Hematopoietic multipotent progenitor cell treated with erythropoietin and hydrocortisone succinate and interleukin-3 and kit ligand, for 4 days (in vitro differentiated cells): Measurements from ENCODE around the gene PTPRQ.

Experiments
- DNase-seq: peaks from one replicate; pipeline ENCODE4 v3.0.0-alpha.2; 2015

The PTPRQ gene

DNA sequence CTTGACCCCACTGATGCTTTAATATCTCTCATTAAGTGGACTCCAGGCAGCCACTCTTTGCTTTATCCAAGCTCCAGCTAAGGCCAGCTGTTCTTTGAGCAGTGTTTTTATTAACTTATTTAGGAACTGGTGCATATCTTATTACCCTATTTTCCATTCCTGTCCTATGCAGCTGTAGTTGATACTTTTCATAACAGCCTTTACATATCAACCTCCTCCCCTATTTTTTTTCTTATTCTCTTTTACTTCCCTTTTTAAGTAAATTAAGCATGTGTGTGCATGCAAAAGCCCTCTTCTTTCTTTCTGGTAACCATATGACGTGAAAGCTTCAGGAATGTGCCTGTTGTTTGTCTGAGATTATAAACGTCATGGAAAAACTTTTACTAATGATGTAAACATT lies 121.2 kb downstream of the PTPRQ start:
- peak; percentile 1 for DNase-seq

DNA sequence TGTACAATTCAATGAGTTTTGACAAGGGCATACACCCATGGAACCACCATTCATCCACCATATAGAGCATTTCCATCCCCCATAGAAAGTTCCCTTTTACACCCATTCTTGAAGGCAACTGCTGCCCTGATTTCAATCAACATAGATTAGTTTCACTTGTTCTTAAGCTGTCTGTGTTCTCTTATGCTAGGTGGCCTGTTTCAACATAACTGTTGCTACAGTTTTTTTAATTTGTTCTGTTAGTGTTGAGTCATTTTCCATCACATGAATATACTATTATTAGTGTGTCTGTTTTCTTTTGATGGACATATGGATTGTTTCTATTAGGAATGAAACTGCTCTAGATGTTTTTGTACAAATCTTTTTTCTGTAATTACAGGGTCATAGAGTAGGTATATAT lies 123.4 kb downstream of the PTPRQ start:
- DNase-seq: no peak

DNA sequence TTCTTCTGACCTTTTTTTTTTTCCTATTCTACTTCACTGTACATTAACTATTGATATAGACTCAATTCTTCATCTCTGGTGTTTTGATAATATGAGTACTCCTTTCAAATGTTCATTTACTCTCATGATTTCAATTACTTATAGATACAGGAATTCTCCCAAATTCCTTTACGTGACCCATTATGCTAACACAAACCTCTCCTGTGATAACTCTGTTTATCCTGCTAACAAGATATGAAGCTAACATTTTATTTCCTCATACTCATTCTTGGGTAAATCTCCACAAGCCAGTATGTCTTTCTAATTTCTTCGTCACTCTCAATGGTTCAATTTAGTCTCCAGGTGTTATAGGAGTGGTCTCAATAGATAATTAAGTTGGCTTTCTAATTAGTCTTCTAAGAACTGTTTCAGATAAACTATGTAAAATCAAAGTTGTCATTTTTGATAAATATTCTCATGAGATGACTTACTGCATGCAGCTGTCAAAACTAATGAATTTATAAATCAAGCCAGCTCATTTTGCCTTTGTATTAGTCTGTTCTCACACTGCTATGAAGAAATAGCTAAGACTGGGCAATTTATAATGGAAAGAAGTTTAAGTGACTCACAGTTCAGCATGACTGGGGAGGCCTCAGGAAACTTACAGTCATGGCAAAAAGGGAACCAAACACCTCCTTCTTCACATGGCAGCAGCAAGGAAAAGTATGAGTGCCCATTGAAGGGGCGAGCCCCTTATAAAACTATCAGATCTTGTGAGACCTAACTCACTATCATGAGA lies 132.8 kb downstream of the PTPRQ start:
- DNase-seq: no peak

DNA sequence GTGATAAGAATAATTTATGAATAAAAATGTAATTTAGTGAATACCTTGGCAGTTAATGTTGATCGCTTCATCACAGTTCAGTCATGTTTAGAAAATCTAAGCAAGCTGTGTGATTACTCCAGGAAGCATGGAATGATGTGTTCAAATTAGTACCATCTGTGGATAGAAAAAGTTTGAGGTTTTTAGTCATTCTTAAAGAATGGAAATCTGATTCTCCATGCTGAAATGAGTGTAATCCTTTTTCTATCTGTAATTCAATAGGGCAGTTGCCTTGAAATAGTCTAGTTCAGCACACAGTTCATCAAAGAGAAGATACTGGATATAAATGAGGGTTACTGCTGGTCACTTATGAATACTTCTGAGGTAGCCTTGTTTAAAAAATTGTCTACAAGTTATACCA lies 136.2 kb downstream of the PTPRQ start:
- no peak for DNase-seq

DNA sequence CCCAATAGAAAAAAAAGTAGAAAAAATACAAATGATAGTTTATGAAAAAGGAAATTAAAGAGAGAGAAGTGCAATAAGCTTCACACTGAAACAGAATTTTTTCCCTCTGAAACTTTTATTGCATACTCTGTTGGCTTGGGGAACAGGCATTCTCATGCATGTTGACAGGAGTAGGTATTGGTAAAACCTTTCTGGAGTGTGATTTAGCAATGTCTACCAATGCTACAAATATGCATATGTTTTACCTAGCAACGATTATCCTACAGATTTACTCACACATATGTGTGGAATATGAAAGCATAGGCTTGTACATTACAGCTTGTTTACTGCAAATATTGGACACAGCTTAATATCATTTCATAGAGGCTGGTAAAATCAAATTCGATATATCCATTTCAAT lies 137.7 kb downstream of the PTPRQ start:
- no peak for DNase-seq

DNA sequence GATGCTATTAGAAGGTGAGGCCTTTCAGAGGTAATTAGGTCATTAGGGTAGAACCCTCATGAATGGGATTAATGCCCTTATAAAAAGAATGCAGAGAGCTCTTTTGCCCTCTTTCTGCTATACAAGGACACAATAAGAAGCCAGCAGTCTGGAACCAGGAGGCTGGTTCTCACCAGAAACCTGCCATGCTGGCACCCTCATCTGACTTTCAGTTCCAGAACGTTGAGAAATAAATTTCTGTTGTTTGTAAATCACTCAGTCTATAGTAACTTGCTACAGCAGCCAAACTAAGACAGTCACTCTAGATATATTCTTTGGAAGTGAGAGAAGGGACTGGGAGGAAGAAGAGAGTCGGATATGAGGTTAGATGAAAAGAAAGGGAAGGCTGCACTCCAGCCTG lies 138.4 kb downstream of the PTPRQ start:
- no peak for DNase-seq

DNA sequence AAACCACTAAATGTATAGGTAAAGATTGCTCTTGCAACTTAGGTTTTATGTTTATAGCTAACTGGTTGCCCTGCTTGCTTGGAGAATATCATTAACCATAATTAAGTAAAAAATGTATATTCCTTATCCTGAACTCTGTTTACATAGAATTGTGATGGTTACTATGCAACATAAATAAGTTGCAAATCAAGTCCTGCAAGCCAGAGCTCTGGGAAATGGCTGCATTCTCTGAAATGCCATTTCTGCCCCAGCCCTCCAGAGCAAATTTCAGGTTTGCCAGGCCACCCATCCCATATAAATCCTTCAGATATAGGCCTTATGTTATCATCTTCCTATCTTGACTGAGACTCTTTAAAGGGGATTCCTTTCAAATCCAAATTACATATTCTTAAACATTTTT lies 145.0 kb downstream of the PTPRQ start:
- no peak for DNase-seq

DNA sequence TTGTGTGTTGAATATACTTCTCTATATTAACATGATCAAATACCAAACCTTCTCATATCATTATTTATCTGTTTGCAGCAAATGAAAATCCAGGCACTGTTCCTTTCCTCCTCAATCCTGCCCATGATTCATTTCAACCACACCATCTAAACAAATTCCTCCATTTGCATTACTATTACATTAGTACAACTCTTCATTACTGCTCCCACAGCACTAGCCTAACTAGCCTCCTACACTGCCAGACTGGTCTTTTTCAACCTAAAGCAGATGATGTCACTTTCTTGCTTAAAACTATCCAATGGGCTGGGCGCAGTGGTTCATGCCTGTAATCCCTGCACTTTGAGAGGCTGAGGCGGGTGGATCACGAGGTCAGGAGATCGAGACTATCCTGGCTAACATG lies 146.1 kb downstream of the PTPRQ start:
- DNase-seq: no peak

DNA sequence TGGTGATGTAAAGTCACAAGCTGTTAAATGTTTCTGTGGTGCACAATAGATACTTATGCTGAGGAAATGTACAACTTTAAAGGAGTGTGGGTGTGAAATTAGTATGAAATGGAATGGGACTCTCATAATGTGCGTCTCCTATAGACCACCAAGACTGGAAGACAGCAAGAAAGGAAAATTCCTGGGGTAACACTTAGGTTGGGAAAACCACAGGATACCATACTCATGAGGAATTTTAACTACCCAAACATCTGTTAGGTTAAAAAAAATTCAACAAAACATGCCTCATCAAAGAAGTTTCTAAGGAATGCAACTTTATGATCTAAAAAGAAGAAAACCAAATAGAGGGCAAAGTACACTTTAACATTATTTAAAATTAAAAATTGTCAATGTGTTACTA lies 149.7 kb downstream of the PTPRQ start:
- no peak for DNase-seq

DNA sequence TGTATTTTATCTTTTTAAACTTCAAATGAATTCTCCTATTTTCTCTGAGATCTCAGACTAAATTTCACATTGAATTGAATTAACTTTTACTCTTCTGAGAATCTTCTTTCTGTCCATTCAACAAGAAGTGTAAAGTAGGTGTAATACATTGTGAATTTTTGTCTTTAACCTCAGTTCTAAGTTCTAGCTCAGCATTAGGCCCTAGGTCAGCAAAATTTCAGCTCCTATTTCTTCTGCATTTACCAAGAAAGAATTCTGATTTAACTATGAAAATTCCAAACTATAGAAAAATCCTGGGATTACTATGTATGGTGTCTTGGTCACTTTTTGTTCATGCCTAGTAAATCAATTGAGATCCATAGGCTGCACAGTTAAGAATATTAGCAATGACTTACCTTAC lies 152.5 kb downstream of the PTPRQ start:
- no peak for DNase-seq

DNA sequence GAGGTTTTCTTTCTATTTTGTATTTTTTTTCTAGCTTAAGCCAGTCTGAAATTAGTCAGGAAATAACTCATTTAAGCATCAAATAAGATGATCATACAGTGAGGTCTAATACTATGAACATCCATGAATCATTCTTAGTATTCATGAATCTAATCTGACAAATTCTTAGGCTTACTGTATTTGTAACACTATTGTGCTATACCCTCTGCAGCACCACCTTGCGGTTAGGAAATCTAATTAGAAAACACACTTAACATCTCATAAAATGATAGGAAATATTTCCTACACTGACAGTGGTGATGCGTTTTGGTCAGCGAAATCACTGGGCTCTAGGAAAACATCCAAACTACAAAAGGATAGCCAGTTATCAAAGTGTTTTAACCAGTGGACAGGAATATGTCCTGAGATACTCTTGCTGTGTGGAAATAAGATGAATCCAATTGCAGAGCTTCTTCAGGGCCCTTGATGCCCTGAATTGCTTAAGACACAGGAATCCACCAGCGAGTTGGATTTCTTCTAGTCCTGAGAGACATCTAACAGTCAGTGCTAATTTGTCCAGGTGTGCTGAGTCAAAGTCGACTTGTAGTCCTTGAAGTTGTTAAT lies 154.1 kb downstream of the PTPRQ start:
- DNase-seq: peak; percentile 39

DNA sequence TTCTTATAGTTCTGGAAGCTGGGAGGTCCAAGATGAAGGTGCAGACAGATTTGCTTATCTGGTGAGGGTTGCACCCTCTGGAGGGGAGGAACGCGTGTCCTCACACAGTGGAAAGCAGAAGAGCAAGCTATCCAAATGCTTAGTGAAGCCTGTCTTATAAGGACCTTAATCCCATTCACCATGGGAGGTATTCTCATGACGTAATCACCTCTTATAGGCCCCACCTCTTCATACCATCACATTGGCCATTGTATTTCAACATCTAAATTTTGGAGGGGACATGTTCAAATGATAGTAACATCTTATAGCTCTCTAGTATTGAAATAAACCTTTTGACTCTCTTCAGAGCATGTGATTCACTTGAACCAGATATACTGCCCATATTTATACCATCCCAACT lies 158.4 kb downstream of the PTPRQ start:
- DNase-seq: no peak

DNA sequence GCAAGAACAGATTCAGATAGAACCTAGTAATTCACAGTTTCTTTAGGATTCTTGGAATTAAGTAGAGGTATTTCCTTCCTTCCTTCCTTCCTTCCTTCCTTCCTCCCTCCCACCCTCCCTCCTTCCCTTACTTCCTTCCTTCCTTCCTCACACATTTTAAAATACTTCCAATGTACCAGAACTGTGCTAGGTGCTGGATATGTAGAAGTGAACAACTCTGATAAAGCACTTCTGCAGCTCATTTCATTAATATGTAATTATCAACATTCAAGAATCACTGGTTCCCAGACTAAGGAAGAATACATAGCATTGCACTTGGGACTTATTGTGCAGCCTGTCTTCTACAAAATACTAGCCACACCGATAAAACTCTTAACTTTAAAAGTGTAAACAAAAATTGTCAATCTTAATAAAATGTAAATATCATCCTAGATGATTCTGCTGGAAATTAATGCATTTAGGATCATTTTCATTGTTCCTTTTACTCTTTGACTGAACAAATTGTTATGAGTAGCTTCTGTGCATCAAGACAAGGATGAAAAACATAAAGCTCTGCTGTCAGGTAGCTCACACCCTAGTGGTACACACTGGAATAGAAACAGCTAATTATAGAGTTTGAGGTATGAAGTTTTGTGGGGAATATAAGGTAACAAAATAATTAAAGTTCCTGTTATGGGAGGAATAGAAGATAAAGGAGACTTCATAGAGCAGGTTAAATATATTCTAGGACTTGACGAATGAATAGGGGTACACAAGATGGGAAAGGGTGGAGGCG lies 163.5 kb downstream of the PTPRQ start:
- no peak for DNase-seq

DNA sequence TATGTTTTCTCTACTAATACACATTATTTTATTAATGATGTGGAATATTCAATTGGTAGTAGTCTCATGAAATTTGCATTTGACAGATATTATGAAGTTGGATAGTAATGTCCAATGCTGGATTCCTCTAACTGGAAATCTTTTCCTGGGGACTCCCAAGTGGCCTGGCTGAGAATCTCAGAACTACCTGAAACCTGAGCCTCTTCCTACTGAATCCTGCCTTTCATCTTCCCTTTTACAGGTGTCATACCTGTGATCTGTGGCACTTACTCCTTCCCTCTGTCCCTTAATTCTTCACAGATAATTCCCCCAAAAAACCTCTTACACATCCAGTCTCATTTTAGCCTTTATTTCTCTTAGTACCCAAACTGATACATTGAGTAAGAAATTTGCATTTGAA lies 173.7 kb downstream of the PTPRQ start:
- DNase-seq: no peak

DNA sequence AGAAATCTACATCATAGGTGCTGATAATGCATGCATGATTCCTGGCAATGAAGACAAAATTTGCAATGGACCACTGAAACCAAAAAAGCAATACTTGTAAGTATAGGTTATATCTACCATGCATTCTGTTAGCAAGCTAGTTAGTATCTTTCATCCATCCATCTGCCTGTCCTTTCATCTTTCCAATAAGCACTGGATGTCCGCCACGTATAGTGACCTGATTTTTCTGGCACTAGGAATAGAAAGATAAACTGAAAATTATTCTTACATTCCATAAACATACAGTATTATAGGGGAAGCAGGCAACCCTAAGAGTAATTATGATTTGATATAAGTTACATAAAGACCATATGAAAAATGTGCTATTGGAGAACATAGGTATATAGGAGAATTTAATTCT lies 176.2 kb downstream of the PTPRQ start:
- no peak for DNase-seq

DNA sequence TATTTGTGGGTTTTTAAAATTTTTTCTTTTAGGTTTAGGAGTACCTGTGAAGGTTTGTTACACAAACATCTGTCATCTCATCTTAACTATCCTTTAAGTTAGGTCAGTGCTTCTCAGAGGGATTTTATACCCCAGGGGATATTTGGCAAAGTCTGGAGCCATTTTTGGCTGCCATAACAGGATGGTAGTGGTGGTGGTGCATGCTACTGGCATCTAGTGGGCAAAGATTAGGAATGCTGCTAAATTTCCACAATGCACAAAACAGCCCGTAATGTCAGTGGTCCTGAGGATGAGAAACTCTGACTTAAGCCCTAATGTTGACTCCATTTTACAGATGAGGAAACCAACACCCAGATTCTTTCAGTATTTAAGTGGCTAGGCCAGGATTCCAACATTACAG lies 178.2 kb downstream of the PTPRQ start:
- DNase-seq: peak; percentile 2

DNA sequence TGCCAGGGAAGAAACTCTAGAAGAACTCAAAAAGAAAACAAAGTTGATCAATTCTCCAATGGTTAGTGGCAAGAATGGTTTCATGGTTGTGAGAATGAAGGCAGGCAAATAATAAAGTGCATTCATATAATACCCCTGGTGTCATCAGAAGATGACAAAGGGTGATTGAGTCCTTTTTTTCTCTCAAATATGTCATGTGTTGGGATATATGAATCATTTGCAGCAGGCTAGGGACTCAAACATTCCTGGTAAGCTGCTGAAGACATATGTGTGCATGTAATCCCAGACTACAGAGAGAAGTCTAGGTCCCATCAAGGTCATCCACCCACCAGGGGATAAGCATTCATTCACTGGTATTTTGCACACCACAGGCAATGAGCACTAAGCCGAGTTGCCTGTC lies 181.0 kb downstream of the PTPRQ start:
- no peak for DNase-seq

DNA sequence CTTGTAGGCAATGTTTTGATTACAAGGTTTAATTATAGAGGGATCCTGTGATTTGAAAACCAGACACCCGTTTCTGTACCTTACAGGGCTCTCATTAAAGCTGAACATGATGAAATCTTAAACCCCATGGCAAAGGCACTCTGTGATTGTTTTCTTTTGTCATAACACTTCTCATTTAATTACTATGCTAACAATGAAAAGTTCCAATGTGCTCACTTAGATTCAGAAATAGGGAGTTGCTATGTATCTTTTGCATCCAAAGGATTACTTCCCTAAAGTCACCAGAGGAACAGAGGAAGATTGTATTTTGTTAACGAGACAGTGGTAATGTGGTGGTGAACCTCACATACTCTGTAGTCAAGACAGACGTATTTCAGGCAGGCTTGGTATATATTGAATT lies 181.9 kb downstream of the PTPRQ start:
- DNase-seq: no peak

DNA sequence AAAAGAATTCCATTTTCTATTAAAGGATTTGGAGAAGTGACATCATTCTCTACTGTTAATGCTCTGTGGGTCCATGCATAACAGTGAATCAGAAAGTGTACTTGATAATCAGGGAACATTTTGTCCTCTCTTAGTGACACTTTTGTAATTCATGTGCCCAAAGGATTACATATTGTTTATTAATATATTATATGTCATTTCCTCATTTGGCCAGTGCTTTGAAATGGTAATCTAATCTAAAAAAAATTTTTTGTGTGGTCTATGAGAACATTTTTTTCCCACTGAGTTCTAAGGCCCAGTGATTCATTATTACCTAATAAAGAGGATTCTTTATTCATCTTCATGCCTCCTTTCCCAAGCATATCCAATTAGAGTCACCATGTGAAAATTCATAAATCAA lies 183.7 kb downstream of the PTPRQ start:
- DNase-seq: no peak

DNA sequence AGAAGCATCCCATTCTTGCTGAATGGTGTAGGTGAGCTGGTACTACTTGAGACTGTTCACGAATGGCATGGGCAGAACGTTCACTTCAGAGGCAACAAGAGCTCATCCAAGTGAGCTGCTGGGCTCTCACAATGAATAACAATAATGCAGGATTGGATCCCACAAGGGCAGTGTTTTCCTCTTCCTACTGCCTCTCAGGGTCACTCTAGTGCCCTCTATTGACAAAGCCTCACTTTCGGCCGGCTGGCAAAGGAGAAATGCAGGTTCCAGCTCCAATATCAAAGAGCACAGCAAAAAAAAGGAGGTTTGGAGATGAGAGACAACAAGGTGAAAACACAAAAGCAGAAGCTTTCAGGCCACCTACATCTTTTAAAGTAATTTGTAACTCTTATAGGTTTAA lies 188.8 kb downstream of the PTPRQ start:
- peak; percentile 12 for DNase-seq

DNA sequence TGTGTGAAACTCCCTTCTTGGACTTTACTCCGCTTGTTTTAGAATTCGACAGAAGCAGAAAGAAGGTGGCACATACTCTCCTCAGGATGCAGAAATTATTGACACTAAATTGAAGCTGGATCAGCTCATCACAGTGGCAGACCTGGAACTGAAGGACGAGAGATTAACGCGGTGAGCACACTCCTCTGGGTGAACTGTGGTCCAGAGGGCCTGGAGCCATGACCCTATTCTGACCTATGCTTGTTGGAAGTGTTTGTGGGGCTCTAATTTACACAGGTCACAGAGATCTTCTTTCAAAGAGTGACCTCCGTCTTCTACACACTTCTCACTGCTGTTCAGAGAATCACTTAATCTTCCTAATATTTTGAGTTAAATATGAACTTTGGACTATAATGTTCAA lies 190.9 kb downstream of the PTPRQ start:
- DNase-seq: no peak

DNA sequence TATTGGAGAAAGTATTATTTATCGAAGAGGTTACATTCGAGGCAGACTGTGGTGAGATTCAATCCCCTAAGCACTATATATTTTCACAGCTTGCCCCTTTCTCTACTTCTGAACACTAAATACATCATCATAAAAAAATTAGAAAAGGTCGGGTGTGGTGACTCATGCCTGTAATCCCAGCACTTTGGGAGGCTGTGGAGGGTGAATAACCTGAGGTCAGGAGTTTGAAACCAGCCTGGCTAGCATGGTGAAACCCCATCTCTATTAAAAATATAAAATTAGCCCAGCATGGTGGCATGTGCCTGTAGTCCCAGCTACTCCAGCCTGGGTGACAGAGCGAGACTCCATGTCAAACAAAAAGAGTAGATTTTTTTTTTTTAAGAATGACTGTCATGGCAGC lies 192.8 kb downstream of the PTPRQ start:
- DNase-seq: no peak

DNA sequence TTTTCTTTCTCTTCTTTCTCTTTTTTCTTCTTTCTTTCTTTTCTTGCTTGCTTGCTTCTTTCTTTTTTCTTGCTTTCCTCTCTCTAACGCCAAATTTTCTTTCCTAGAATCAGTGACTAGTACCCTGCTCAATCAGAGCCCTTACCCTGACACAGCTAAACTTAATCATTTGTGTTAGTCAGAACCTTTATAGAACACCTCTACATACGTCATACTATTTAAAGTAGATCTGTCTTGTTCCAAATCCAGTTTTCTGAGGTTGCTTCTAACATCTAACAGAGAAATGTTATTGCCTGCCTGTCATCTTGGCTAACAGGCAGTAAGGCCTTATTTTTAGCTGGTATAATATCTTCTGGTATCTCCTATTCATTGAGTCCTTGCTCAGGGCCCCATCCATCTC lies 197.9 kb downstream of the PTPRQ start:
- no peak for DNase-seq

DNA sequence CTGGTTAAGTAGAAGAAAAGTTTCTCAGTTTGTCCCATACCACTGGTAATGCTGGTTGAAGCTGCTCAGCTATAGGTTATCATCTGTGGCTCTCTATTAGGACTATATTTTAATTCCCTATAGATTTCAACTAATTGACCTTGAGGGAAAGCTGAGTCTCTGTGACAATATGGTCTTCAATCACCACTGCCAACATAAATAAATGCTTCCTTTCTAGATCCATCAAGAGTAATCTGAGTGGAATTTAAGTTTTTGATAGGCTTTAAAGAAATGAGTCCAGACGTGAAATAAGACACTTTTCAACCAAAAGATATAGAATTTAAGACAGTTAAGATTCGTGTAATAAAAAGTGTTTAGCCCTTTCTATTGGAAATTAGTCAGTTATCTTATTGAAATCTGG lies 199.9 kb downstream of the PTPRQ start:
- no peak for DNase-seq
